ENCODE results near the gene DNAH10.

GRCh38 chr12:123889848-123890535 is 127.9 kb downstream of the DNAH10 start:
- TF ChIP-seq EZH2 (IDR thresholded peaks at IDR 0.05; ENCODE audit: insufficient read depth, poor library complexity, severe bottlenecking) (no peak), EZH2phosphoT487 (IDR thresholded peaks at IDR 0.05; ENCODE audit: insufficient read depth, low read depth) (no peak)
